ENCODE data around the gene INPP4B. TPM values are rescaled to one million over a fixed set of nuclear protein-coding genes. Genes with fewer than 3 reads are reported as not detected.

The INPP4B gene
- total RNA-seq, 3 donors from 2014 or later: 15.8 to 113 (median 93.4) TPM

DNA sequence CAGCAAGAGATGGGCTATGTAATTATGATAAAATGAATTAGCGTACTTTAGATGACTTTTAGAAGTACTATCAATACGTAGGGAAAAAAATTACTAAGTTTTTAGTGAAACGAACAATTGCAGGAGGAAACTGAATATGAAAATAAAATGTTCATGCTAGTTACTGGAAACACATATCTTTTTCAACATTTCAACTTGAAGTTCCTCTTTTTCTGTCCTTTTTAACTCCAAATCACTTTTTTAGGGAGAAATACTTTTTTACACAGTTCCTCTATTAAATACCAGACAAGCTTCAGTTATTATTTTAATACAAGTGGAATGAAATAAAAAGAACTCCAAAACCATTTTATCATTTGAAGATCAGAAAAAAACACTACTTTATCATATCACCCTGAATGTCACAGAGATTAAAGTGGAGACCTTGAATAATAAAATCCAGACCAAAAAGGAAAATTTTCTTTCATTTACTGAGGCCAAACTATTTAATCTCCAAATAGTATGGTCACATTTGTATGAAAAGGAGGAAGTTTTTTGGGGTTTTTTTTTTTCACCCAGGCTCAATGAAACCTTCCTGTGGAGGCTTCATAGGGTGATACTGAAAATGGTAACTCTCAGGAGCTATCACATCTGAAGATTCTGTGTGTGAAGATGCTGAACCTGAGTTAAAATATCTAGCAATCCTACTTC, 306.2 kb downstream of the INPP4B start:
- H3K4me1 ChIP-seq: no peaks in the 10 kb centered on the region
- intact Hi-C loops (cut with DNase I; ENCODE audit: low total_unique reads): no loop called here
- TF ChIP-seq POLR2AphosphoS5 (IDR thresholded peaks at IDR 0.05): no peak
- no peak for TF ChIP-seq POLR2A (IDR thresholded peaks at IDR 0.05)
- TF ChIP-seq, protein P1, sequence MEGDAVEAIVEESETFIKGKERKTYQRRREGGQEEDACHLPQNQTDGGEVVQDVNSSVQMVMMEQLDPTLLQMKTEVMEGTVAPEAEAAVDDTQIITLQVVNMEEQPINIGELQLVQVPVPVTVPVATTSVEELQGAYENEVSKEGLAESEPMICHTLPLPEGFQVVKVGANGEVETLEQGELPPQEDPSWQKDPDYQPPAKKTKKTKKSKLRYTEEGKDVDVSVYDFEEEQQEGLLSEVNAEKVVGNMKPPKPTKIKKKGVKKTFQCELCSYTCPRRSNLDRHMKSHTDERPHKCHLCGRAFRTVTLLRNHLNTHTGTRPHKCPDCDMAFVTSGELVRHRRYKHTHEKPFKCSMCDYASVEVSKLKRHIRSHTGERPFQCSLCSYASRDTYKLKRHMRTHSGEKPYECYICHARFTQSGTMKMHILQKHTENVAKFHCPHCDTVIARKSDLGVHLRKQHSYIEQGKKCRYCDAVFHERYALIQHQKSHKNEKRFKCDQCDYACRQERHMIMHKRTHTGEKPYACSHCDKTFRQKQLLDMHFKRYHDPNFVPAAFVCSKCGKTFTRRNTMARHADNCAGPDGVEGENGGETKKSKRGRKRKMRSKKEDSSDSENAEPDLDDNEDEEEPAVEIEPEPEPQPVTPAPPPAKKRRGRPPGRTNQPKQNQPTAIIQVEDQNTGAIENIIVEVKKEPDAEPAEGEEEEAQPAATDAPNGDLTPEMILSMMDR (IDR thresholded peaks at IDR 0.05): no peak

DNA sequence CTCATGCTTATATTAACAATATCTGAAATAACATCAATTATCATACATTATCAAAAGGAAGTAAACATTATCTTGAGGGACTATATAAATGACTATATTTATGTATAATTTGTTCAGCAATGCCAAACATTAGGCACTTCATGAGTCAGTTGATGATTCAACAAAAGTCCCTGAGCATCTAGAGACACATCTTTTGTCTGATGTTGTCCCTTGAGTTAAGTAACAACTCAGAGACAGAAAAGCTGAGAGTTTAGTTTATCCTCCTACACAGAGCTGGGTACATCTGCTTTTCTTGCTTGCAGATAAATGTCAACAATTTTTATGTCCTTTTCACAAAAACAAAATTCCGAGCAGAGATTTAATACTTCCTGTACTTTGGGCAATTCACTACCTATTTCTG, 311.1 kb downstream of the INPP4B start:
- intact Hi-C loops (cut with DNase I; ENCODE audit: low total_unique reads): no loop called here
- no peak for TF ChIP-seq POLR2A (IDR thresholded peaks at IDR 0.05)
- TF ChIP-seq, protein P1 (IDR thresholded peaks at IDR 0.05): no peak
- TF ChIP-seq POLR2AphosphoS5 (IDR thresholded peaks at IDR 0.05): no peak
- Histone ChIP-seq H3K27ac (no peak overlapping the region), H3K9me3 (no peaks in the 10 kb centered on the region), H3K4me1 (no peaks in the 10 kb centered on the region), H3K27me3 (no peaks in the 10 kb centered on the region), H3K36me3 (no peaks in the 10 kb centered on the region), H3K4me3 (no peak overlapping the region)
- no peak for DNase-seq (ENCODE audit: low spot score in 2 of 2)

More for the DNA sequence above, 306.2 kb downstream of the INPP4B start:
- Histone ChIP-seq H3K27ac (no peak overlapping the region), H3K27me3 (no peaks in the 10 kb centered on the region), H3K36me3 (no peaks in the 10 kb centered on the region), H3K4me3 (no peak overlapping the region), H3K9me3 (no peaks in the 10 kb centered on the region)
- DNase-seq (ENCODE audit: low spot score in 2 of 2): no peak

DNA sequence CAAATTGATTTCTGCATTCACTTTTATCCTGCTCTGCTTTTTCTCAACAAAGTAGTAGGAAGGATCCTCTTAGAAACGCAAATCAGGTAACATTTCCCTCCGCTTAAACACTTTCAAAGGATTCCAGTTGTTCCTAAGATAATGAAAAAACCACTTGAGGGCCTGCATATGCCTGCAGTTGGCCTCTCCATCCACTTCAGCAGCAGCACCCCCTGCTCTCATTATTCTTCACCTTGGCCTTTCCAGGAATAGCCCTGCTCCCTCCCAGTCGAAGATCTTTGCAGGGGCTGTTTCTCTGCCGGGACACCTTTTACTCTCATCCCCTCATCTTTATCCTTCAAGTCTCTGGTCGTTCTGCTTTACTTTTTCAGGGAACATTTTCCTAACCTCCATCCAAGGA, 314.0 kb downstream of the INPP4B start:
- Histone ChIP-seq H3K36me3 (no peaks in the 10 kb centered on the region), H3K9me3 (no peaks in the 10 kb centered on the region), H3K4me3 (no peak overlapping the region), H3K27ac (no peak overlapping the region), H3K27me3 (no peaks in the 10 kb centered on the region), H3K4me1 (no peaks in the 10 kb centered on the region)
- DNase-seq (ENCODE audit: low spot score in 2 of 2): no peak
- intact Hi-C loops (cut with DNase I; ENCODE audit: low total_unique reads): no loop called here
- no peak for TF ChIP-seq POLR2A (IDR thresholded peaks at IDR 0.05)
- TF ChIP-seq, protein P1 (IDR thresholded peaks at IDR 0.05): no peak
- TF ChIP-seq POLR2AphosphoS5 (IDR thresholded peaks at IDR 0.05): no peak

DNA sequence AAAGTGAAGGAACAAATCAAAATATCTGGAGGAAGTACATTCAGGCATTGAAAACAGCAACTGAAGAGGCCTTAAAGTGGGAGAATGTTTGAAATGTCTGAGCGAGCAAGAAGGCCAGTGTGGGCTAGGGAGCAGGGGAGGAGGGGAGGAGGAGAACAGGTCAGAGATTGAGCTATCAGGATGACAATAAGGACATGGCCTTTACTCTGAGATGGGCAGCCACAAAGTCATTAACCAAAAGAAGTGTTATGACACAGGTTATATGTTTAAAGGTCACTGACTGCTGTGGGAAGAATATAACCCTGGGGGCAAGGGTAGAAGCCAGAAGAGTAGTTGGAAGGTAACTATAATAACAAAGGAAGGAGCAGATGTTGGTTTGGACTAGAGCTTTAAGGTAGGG, 315.4 kb downstream of the INPP4B start:
- H3K27me3 ChIP-seq: no peaks in the 10 kb centered on the region
- no peak for DNase-seq (ENCODE audit: low spot score in 2 of 2)
- no peaks in the 10 kb centered on the region for H3K36me3 ChIP-seq
- no peak overlapping the region for H3K27ac ChIP-seq
- H3K4me1 ChIP-seq: no peaks in the 10 kb centered on the region
- intact Hi-C loops (cut with DNase I; ENCODE audit: low total_unique reads): no loop called here
- H3K9me3 ChIP-seq: no peaks in the 10 kb centered on the region
- TF ChIP-seq POLR2A (IDR thresholded peaks at IDR 0.05) (no peak), POLR2AphosphoS5 (IDR thresholded peaks at IDR 0.05) (no peak)
- TF ChIP-seq, protein P1 (IDR thresholded peaks at IDR 0.05): no peak
- no peak overlapping the region for H3K4me3 ChIP-seq

DNA sequence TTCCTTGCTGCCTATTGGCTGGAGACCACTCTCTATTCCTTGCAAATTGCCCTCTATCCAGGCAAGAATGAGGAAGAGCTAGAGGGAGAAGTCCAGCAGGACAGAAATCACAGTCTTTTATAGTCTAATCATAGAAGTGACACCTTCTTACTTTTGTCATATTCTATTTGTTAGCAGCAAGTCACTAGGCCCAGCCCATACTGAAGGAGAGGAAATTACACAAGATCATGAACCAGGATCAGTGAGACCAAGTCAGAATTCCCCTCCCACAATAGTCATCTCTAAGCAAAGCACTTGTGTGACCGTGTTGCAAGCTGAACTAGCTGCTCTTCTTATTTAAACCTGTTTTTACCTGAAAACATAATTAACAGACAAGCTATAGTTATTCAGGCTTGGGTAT, 317.7 kb downstream of the INPP4B start:
- Histone ChIP-seq H3K4me1 (no peaks in the 10 kb centered on the region), H3K36me3 (no peaks in the 10 kb centered on the region), H3K9me3 (no peaks in the 10 kb centered on the region), H3K4me3 (no peak overlapping the region), H3K27me3 (no peaks in the 10 kb centered on the region), H3K27ac (no peak overlapping the region)
- no peak for DNase-seq (ENCODE audit: low spot score in 2 of 2)
- intact Hi-C loops (cut with DNase I; ENCODE audit: low total_unique reads): loop anchor here (5.0 kb wide), 1 partner anchor 171 kb away; no protein-coding TSS in a partner anchor
- TF ChIP-seq POLR2AphosphoS5 (IDR thresholded peaks at IDR 0.05) (no peak), POLR2A (IDR thresholded peaks at IDR 0.05) (no peak)
- TF ChIP-seq, protein P1 (IDR thresholded peaks at IDR 0.05): no peak

Measured in breast epithelium (tissue), 4 donors.